Vagina (tissue), 2 donors: Measurements from ENCODE around the gene ATP1B3. TPM values are rescaled to one million over a fixed set of nuclear protein-coding genes. Genes with fewer than 3 reads are reported as not detected.
A peak's percentile ranks its signal among the peaks of the same experiment; 100 is the strongest.

Source experiments
- DNase-seq, 2 donors: peaks; one replicate each; pipeline ENCODE4 v3.0.0-alpha.2; 2017; ENCODE audit errors: extremely low spot score in 2 of 2
- H3K27ac ChIP-seq: fragments of 200-600 bp; sonication (generic); one replicate; pipeline ENCODE4 v1.5.1; 2019
- H3K27me3 ChIP-seq: fragments of 200-600 bp; sonication (generic); one replicate; pipeline ENCODE4 v1.5.1; 2019
- H3K36me3 ChIP-seq, 2 donors: fragments of 200-600 bp; sonication (generic); one replicate each; pipeline ENCODE4 v1.5.1; 2017 to 2019
- H3K4me1 ChIP-seq: fragments of 200-600 bp; sonication (generic); one replicate; pipeline ENCODE4 v1.5.1; 2019
- H3K4me3 ChIP-seq, 2 donors: fragments of 200-600 bp; sonication (generic); 1 replicate in 1 of 2; 2 replicates in 1 of 2; pipeline ENCODE4 v1.5.1; 2016 to 2019
- H3K9me3 ChIP-seq: fragments of 200-600 bp; sonication (generic); one replicate; pipeline ENCODE4 v1.5.1; 2019
- CTCF ChIP-seq, 3 experiments: fragments of 450-650 bp in 2 of 3; fragments of 200-600 bp in 1 of 3; sonication (generic) in 1 of 3; IDR thresholded peaks; one replicate each; pipeline ENCODE4 v1.5.1; 2017 to 2019; ENCODE audit warnings: antibody characterized with exemption in 3 of 3, mild to moderate bottlenecking in 2 of 3, moderate library complexity in 2 of 3
- POLR2A ChIP-seq, 2 donors: fragments of 450-650 bp; IDR thresholded peaks; one replicate each; pipeline ENCODE4 v1.6.1; 2017; ENCODE audit warnings: antibody characterized with exemption in 2 of 2, mild to moderate bottlenecking in 2 of 2, moderate library complexity in 2 of 2
- POLR2AphosphoS5 ChIP-seq, 2 donors: sonication (generic); formaldehyde crosslinking; IDR thresholded peaks; one replicate each; pipeline ENCODE4 v1.9.0; 2017; ENCODE audit warnings: antibody characterized with exemption in 2 of 2, mild to moderate bottlenecking in 2 of 2, low read depth in 1 of 2; ENCODE audit not compliant: insufficient read depth in 1 of 2
- intact Hi-C: fragments of 100-400 bp; cut with DNase I; formaldehyde crosslinking; loops from one replicate; pipeline ENCODE4 v1.15.1; 2023
- total RNA-seq: library from RNA; depleted of rRNA; stranded (reverse); fragments of >200 nt; gene quantifications from one replicate; pipeline ENCODE4 v1.2.3, GENCODE V29; 2016

The ATP1B3 gene
- total RNA-seq, 1 donor from 2014 or later = 88.1 TPM

GRCh38 chr3:141865101-141865500 lies 11.3 kb upstream of the ATP1B3 start:
- Histone ChIP-seq H3K9me3 (no peaks in the 10 kb centered on the region), H3K27ac (no peak overlapping the region), H3K4me1 (peaks cover 2% of the 10 kb centered on the region), H3K27me3 (no peaks in the 10 kb centered on the region), H3K4me3 (no peak overlapping the region), H3K36me3 (no peaks in the 10 kb centered on the region)
- no peak for TF ChIP-seq CTCF (IDR thresholded peaks at IDR 0.05)
- no peak for TF ChIP-seq POLR2AphosphoS5 (IDR thresholded peaks at IDR 0.05; ENCODE audit: insufficient read depth in 1 of 2, low read depth in 1 of 2)
- no peak for TF ChIP-seq POLR2A (IDR thresholded peaks at IDR 0.05)
- intact Hi-C loops = no loop called here
- DNase-seq = no peak

- Histone ChIP-seq H3K4me1 (no peaks in the 10 kb centered on the region), H3K36me3 (no peaks in the 10 kb centered on the region), H3K27me3 (no peaks in the 10 kb centered on the region), H3K9me3 (no peaks in the 10 kb centered on the region), H3K4me3 (no peak overlapping the region), H3K27ac (no peak overlapping the region)
- intact Hi-C loops = no loop called here
- DNase-seq = no peak
- no peak for TF ChIP-seq POLR2AphosphoS5 (IDR thresholded peaks at IDR 0.05; ENCODE audit: insufficient read depth in 1 of 2, low read depth in 1 of 2)
- no peak for TF ChIP-seq CTCF (IDR thresholded peaks at IDR 0.05)
- no peak for TF ChIP-seq POLR2A (IDR thresholded peaks at IDR 0.05)
Measured at GRCh38 chr3:141870091-141870687, 6.3 kb upstream of the ATP1B3 start.

- Histone ChIP-seq H3K9me3 (no peaks in the 10 kb centered on the region), H3K36me3 (no peaks in the 10 kb centered on the region), H3K27ac (peak overlapping the region; percentile 100), H3K27me3 (no peaks in the 10 kb centered on the region), H3K4me3 (peak overlapping the region; percentile 82 to 97), H3K4me1 (peaks cover 27% of the 10 kb centered on the region)
- intact Hi-C loops = no loop called here
- TF ChIP-seq POLR2AphosphoS5 (IDR thresholded peaks at IDR 0.05; ENCODE audit: insufficient read depth in 1 of 2, low read depth in 1 of 2) = peak in 1 of 2 donors; percentile 82
- TF ChIP-seq CTCF (IDR thresholded peaks at IDR 0.05) = peak; percentile 36 to 80 (median 66)
- peak in 1 of 2 donors; percentile 31 for TF ChIP-seq POLR2A (IDR thresholded peaks at IDR 0.05)
- DNase-seq = peak in 1 of 2 donors; percentile 95
Measured at GRCh38 chr3:141875374-141875892, 1.0 kb upstream of the ATP1B3 start.

GRCh38 chr3:141875893-141876380 lies 506 bp upstream of the ATP1B3 start:
- peak in 1 of 2 donors; percentile 91 for DNase-seq

GRCh38 chr3:141876891-141877621 lies 613 bp downstream of the ATP1B3 start:
- Histone ChIP-seq H3K4me3 (peak overlapping the region; percentile 82 to 97), H3K4me1 (peaks cover 41% of the 10 kb centered on the region), H3K27ac (peak overlapping the region; percentile 100), H3K9me3 (no peaks in the 10 kb centered on the region), H3K36me3 (no peaks in the 10 kb centered on the region), H3K27me3 (no peaks in the 10 kb centered on the region)
- intact Hi-C loops = loop anchor here (2.0 kb wide), 1 partner anchor 138 kb away; the partner anchor contains the start of gene RNF7
- TF ChIP-seq POLR2AphosphoS5 (IDR thresholded peaks at IDR 0.05; ENCODE audit: insufficient read depth in 1 of 2, low read depth in 1 of 2) (peak in 1 of 2 donors; percentile 15), POLR2A (IDR thresholded peaks at IDR 0.05) (no peak), CTCF (IDR thresholded peaks at IDR 0.05) (no peak)
- DNase-seq = no peak

More at GRCh38 chr3:141875893-141876380, 506 bp upstream of the ATP1B3 start:
- no peaks in the 10 kb centered on the region for H3K36me3 ChIP-seq
- TF ChIP-seq POLR2A (IDR thresholded peaks at IDR 0.05) (no peak), POLR2AphosphoS5 (IDR thresholded peaks at IDR 0.05; ENCODE audit: insufficient read depth in 1 of 2, low read depth in 1 of 2) (peak in 1 of 2 donors; percentile 69)
- H3K27ac ChIP-seq = peak overlapping the region; percentile 100
- peaks cover 32% of the 10 kb centered on the region for H3K4me1 ChIP-seq
- H3K9me3 ChIP-seq = no peaks in the 10 kb centered on the region
- H3K27me3 ChIP-seq = no peaks in the 10 kb centered on the region
- peak overlapping the region; percentile 82 to 97 for H3K4me3 ChIP-seq
- intact Hi-C loops = loop anchor here (2.0 kb wide), 1 partner anchor 137 kb away; the partner anchor contains the start of gene RNF7
